ENCODE results near the gene PYGM. TPM values are rescaled to one million over a fixed set of nuclear protein-coding genes. Genes with fewer than 3 reads are reported as not detected.

Gene PYGM
- total RNA-seq, 3 donors from 2014 or later, result 2.0 to 21.1 (median 2.8) TPM

DNA sequence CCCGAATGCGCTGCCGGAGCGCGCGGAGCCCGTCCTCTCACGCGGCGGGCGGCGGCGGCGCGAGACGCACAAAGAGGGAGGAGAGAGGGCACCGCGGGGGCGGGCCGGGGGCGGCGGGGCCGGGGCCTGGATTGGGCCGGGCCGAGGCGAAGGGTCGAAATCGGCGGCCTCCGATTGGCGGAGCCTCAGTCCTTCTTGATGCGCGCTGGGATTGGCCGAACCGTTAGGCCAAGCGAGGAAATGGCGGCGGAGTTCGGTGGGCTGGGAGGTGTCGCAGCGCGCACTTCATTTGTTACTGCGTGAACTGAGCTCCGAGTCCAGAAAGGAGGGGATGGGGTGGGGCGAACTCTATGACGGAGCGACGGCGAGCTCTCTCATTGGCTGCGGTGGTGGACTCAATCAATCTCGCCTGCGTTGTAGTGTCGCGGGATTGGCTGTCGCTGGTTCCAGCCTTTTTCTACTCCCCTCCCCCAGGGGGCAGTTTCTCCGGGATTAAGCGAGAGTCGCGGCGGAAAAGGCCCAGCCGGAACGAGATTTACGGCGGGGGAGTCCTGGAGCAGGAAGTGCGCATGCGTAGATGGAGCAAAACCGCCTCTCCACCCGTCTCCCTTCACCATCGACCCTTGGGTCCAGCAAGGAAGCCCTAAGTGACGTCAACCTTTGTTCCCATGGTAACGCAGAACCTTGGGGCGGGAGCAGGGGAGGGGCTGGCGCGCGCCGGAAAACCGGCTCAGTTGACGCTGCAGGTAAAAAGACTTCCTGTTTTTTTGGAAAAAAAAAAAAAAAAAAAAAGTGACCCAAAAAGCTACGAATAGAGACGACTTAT lies 18.9 kb upstream of the PYGM start, which contains the start of gene SF1:
TSS of gene SF1 (minus strand) at position 70 of the 826 bp plus-strand sequence. CDS start 150 bp downstream, outside the sequence.
- TF ChIP-seq, protein P1, sequence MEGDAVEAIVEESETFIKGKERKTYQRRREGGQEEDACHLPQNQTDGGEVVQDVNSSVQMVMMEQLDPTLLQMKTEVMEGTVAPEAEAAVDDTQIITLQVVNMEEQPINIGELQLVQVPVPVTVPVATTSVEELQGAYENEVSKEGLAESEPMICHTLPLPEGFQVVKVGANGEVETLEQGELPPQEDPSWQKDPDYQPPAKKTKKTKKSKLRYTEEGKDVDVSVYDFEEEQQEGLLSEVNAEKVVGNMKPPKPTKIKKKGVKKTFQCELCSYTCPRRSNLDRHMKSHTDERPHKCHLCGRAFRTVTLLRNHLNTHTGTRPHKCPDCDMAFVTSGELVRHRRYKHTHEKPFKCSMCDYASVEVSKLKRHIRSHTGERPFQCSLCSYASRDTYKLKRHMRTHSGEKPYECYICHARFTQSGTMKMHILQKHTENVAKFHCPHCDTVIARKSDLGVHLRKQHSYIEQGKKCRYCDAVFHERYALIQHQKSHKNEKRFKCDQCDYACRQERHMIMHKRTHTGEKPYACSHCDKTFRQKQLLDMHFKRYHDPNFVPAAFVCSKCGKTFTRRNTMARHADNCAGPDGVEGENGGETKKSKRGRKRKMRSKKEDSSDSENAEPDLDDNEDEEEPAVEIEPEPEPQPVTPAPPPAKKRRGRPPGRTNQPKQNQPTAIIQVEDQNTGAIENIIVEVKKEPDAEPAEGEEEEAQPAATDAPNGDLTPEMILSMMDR (IDR thresholded peaks at IDR 0.05), result no peak
- intact Hi-C loops (cut with DNase I, micrococcal nuclease), result no loop called here

DNA sequence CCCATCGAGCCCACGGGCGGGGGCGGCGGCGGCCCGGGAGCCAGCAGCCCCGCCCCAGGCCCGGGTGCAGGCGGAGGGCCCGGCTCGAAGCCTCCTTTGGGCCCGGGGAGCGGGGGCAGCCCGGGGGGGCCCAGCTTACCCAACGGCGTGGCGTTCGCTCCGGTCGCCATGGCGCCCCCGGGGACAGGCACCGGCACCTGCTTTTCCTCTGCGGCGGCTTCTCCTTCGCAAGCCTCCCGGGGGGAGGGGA lies 18.4 kb upstream of the PYGM start:
- no peaks in the 10 kb centered on the region for H3K9me3 ChIP-seq
- TF ChIP-seq, protein P1 (IDR thresholded peaks at IDR 0.05), result no peak
- H3K4me1 ChIP-seq (ENCODE audit: low read depth), result peaks cover 20% of the 10 kb centered on the region
- no peak for DNase-seq
- peaks cover 13% of the 10 kb centered on the region for H3K36me3 ChIP-seq (ENCODE audit: low read depth)
- intact Hi-C loops (cut with DNase I, micrococcal nuclease), result no loop called here
- peak; percentile 5 for ATAC-seq
- peak overlapping the region; percentile 99 for H3K4me3 ChIP-seq

More for the DNA sequence above, 18.9 kb upstream of the PYGM start, which contains the start of gene SF1:
- Histone ChIP-seq H3K4me1 (ENCODE audit: low read depth) (peaks cover 20% of the 10 kb centered on the region), H3K4me3 (peak within 1 kb of the TSS; percentile 99), H3K9me3 (no peaks in the 10 kb centered on the region), H3K36me3 (ENCODE audit: low read depth) (peaks cover 9% of the 10 kb centered on the region)
- ATAC-seq (peak; percentile 90), DNase-seq (peak; percentile 97 to 99 (median 99))

DNA sequence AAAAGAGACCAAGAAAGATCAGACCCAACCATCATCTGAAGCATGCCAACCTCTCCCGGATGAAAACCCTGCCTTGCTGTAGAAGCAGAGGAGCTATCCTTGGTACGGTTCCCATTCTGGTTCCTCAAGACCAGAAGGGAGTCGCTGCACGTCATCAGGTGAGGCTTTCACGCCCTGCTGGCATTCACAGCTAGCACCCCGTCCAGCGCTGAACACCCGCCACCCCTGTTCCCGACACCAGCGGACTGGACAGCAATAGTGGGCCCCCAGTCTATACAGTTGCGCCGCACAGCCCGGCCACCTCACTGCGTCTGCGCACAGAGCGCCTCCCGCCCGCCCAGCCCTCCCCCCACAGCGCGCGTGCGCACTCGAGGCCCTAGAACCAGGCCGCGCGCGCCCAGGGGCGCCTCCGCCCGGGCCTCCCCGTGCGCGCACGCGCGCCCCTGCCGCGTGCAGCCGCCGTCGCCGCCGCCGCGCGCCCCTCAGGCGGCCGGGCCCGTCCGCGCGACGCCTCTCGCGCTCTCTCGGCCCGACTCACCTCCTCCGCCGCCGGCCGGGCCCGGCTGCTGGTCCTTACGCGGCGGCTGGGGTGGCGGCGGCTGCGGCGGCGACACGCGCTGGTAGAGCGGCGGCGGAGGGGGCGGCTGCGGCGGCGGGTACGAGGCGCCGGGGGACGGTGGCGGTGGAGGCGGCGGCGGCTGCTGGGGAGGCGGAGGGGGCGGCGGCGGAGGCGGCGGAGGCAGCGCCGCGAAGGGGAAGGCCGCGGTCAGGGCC lies 17.9 kb upstream of the PYGM start:
- peak; percentile 87 to 88 (median 88) for DNase-seq
- H3K9me3 ChIP-seq, result no peaks in the 10 kb centered on the region
- peak overlapping the region; percentile 99 for H3K4me3 ChIP-seq
- intact Hi-C loops (cut with DNase I, micrococcal nuclease), result no loop called here
- TF ChIP-seq, protein P1 (IDR thresholded peaks at IDR 0.05), result no peak
- H3K36me3 ChIP-seq (ENCODE audit: low read depth), result peaks cover 13% of the 10 kb centered on the region
- peaks cover 20% of the 10 kb centered on the region for H3K4me1 ChIP-seq (ENCODE audit: low read depth)
- ATAC-seq, result peak; percentile 42

DNA sequence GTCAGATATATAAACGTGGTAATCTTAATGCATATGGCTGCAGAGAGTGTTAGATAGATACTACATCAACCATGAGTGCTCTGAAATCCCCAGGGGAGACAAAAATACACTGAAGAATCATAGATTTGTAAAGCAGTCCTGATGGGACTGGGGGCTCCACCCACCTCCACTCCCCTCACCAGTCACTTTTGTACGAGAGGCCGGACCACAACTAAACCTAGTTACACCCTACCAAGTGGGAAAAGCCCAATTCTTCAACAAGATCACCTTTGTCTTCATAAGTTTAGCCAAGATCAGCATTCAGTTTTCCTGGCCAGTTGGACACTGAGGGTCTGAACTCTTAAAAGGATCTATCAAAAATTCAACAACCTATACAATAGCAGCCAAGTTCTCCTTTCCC lies 17.1 kb upstream of the PYGM start:
- DNase-seq, result no peak
- H3K36me3 ChIP-seq (ENCODE audit: low read depth), result peaks cover 13% of the 10 kb centered on the region
- H3K9me3 ChIP-seq, result no peaks in the 10 kb centered on the region
- intact Hi-C loops (cut with DNase I, micrococcal nuclease), result no loop called here
- H3K4me3 ChIP-seq, result no peak overlapping the region
- TF ChIP-seq, protein P1 (IDR thresholded peaks at IDR 0.05), result no peak
- peaks cover 20% of the 10 kb centered on the region for H3K4me1 ChIP-seq (ENCODE audit: low read depth)
- ATAC-seq, result no peak

DNA sequence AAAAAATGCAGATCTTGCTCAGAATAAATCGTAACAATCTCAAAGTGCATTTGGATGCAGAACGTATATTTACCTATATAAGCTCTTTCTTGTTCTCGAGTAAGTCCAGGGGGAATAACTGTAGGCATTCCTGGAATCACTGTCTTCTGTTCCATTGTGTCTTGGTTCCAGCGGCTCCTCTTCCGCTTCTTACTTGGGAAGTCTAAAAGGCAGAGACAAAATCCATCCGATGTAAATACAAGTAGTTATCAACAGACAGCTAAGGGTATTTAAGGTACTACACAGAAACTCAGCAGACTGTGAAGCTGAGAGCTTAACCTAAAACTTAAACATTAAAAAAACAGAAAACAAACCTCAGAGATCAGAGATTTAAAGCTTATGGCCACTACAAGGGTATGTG lies 16.7 kb upstream of the PYGM start:
- Histone ChIP-seq H3K36me3 (ENCODE audit: low read depth) (peaks cover 16% of the 10 kb centered on the region), H3K9me3 (no peaks in the 10 kb centered on the region), H3K4me1 (ENCODE audit: low read depth) (peaks cover 20% of the 10 kb centered on the region), H3K4me3 (no peak overlapping the region)
- intact Hi-C loops (cut with DNase I, micrococcal nuclease), result no loop called here
- no peak for ATAC-seq
- TF ChIP-seq, protein P1 (IDR thresholded peaks at IDR 0.05), result no peak
- DNase-seq, result no peak

All from mucosa of descending colon (tissue), 3 donors.